Vagina (tissue), 2 donors: ENCODE data around the gene DOCK4.
"Not testable (repeated sequence)": the region's sequence is repeated elsewhere in the genome, so short reads cannot be mapped to it uniquely, and the experiment has no call there.

Experiments
- CTCF ChIP-seq, 3 experiments: fragments of 450-650 bp in 2 of 3; fragments of 200-600 bp in 1 of 3; sonication (generic) in 1 of 3; IDR thresholded peaks; one replicate each; pipeline ENCODE4 v1.5.1; 2017 to 2019; ENCODE audit warnings: antibody characterized with exemption in 3 of 3, mild to moderate bottlenecking in 2 of 3, moderate library complexity in 2 of 3
- POLR2AphosphoS5 ChIP-seq, 2 donors: sonication (generic); formaldehyde crosslinking; IDR thresholded peaks; one replicate each; pipeline ENCODE4 v1.9.0; 2017; ENCODE audit warnings: antibody characterized with exemption in 2 of 2, mild to moderate bottlenecking in 2 of 2, low read depth in 1 of 2; ENCODE audit not compliant: insufficient read depth in 1 of 2

GRCh38 chr7:111908673-111909072, 297.5 kb downstream of the DOCK4 start:
- TF ChIP-seq CTCF (IDR thresholded peaks at IDR 0.05); POLR2AphosphoS5 (IDR thresholded peaks at IDR 0.05; ENCODE audit: insufficient read depth in 1 of 2, low read depth in 1 of 2): not testable (repeated sequence)
